LHCN-M2 (cell line): ENCODE results near the gene SLC17A5. TPM values are rescaled to one million over a fixed set of nuclear protein-coding genes. Genes with fewer than 3 reads are reported as not detected.
A peak's percentile ranks its signal among the peaks of the same experiment; 100 is the strongest.
"Not testable (repeated sequence)": the region's sequence is repeated elsewhere in the genome, so short reads cannot be mapped to it uniquely, and the experiment has no call there.

Experiments
- DNase-seq: peaks from one replicate; pipeline ENCODE4 v3.0.0-alpha.2; 2012; ENCODE audit warnings: low read depth
- total RNA-seq: library from RNA; depleted of rRNA; stranded (reverse); fragments of >200 nt; gene quantifications from 2 replicates; pipeline ENCODE4 v1.2.3, GENCODE V29; 2014

Gene SLC17A5
- total RNA-seq, 1 experiment from 2014 or later = 15.7 TPM

- not testable (repeated sequence) for DNase-seq
Measured at GRCh38 chr6:73618082-73618481, 35.7 kb downstream of the SLC17A5 start.

- no peak for DNase-seq
Measured at GRCh38 chr6:73614802-73615201, 39.0 kb downstream of the SLC17A5 start.

- no peak for DNase-seq
Measured at GRCh38 chr6:73613806-73614536, 39.8 kb downstream of the SLC17A5 start.

- DNase-seq = no peak
Measured at GRCh38 chr6:73612611-73613010, 41.2 kb downstream of the SLC17A5 start.

GRCh38 chr6:73610444-73611275, 43.1 kb downstream of the SLC17A5 start:
- peak; percentile 56 for DNase-seq

GRCh38 chr6:73608761-73609160, 45.0 kb downstream of the SLC17A5 start:
- no peak for DNase-seq

GRCh38 chr6:73606428-73606827, 47.4 kb downstream of the SLC17A5 start:
- DNase-seq = no peak

- no peak for DNase-seq
Measured at GRCh38 chr6:73604461-73604860, 49.3 kb downstream of the SLC17A5 start.

GRCh38 chr6:73604020-73604419, 49.8 kb downstream of the SLC17A5 start:
- no peak for DNase-seq

- peak; percentile 60 for DNase-seq
Measured at GRCh38 chr6:73586416-73586974, 67.3 kb downstream of the SLC17A5 start.

- DNase-seq = peak; percentile 82
Measured at GRCh38 chr6:73585566-73586415, 68.0 kb downstream of the SLC17A5 start.

GRCh38 chr6:73581293-73581692, 72.5 kb downstream of the SLC17A5 start:
- DNase-seq = no peak

GRCh38 chr6:73580247-73581149, 73.3 kb downstream of the SLC17A5 start:
- peak; percentile 99 for DNase-seq

- peak; percentile 93 for DNase-seq
Measured at GRCh38 chr6:73579851-73580246, 73.9 kb downstream of the SLC17A5 start.

- DNase-seq = peak; percentile 64
Measured at GRCh38 chr6:73579389-73579788, 74.4 kb downstream of the SLC17A5 start.

- DNase-seq = no peak
Measured at GRCh38 chr6:73577676-73578075, 76.1 kb downstream of the SLC17A5 start.

GRCh38 chr6:73572531-73572930, 81.3 kb downstream of the SLC17A5 start:
- DNase-seq = not testable (repeated sequence)

- DNase-seq = peak; percentile 45
Measured at GRCh38 chr6:73571218-73572181, 82.3 kb downstream of the SLC17A5 start.

- no peak for DNase-seq
Measured at GRCh38 chr6:73569121-73569520, 84.7 kb downstream of the SLC17A5 start.
